Occipital lobe (tissue), 2 donors: ENCODE measurements around the gene CD209. TPM values are rescaled to one million over a fixed set of nuclear protein-coding genes. Genes with fewer than 3 reads are reported as not detected.

ENCODE experiments used
- DNase-seq: peaks from one replicate; lab custom pipeline; 2025; lab: John Stamatoyannopoulos, UW
- total RNA-seq: library from RNA; depleted of rRNA; stranded (reverse); fragments of >200 nt; gene quantifications from one replicate; pipeline ENCODE4 v1.2.3, GENCODE V29; 2014

Gene CD209
- total RNA-seq, 1 donor from 2014 or later: 0.47 TPM

- no peak for DNase-seq
Observed at GRCh38 chr19:7739211-7739755, 8.1 kb downstream of the CD209 start.

GRCh38 chr19:7738023-7738422 lies 9.3 kb downstream of the CD209 start:
- DNase-seq: no peak

GRCh38 chr19:7737215-7737614 lies 10.1 kb downstream of the CD209 start:
- no peak for DNase-seq

- DNase-seq: no peak
Observed at GRCh38 chr19:7736148-7736547, 11.2 kb downstream of the CD209 start.

- no peak for DNase-seq
Observed at GRCh38 chr19:7734220-7735203, 12.8 kb downstream of the CD209 start.

GRCh38 chr19:7733376-7733775 lies 14.0 kb downstream of the CD209 start:
- DNase-seq: no peak

- no peak for DNase-seq
Observed at GRCh38 chr19:7732045-7732444, 15.3 kb downstream of the CD209 start, which contains the start of gene CLEC4G. Gene CLEC4G, minus strand, starts transcription at chr19:7732110. Its CDS starts 8 bp downstream, at chr19:7732102.

- no peak for DNase-seq
Observed at GRCh38 chr19:7731615-7732014, 15.7 kb downstream of the CD209 start.

GRCh38 chr19:7731218-7731595 lies 16.1 kb downstream of the CD209 start:
- no peak for DNase-seq

- no peak for DNase-seq
Observed at GRCh38 chr19:7730286-7731217, 16.8 kb downstream of the CD209 start.

- DNase-seq: no peak
Observed at GRCh38 chr19:7729831-7730285, 17.5 kb downstream of the CD209 start.

- DNase-seq: no peak
Observed at GRCh38 chr19:7729211-7729610, 18.1 kb downstream of the CD209 start.

- DNase-seq: no peak
Observed at GRCh38 chr19:7725791-7726190, 21.5 kb downstream of the CD209 start.

- DNase-seq: no peak
Observed at GRCh38 chr19:7722231-7722651, 25.1 kb downstream of the CD209 start.

GRCh38 chr19:7720351-7720750 lies 27.0 kb downstream of the CD209 start:
- no peak for DNase-seq

GRCh38 chr19:7718668-7719067 lies 28.7 kb downstream of the CD209 start:
- no peak for DNase-seq

- no peak for DNase-seq
Observed at GRCh38 chr19:7716762-7717161, 30.6 kb downstream of the CD209 start.

- no peak for DNase-seq
Observed at GRCh38 chr19:7715671-7716070, 31.7 kb downstream of the CD209 start.

- DNase-seq: no peak
Observed at GRCh38 chr19:7710616-7711015, 36.7 kb downstream of the CD209 start.

GRCh38 chr19:7709932-7710460 lies 37.3 kb downstream of the CD209 start:
- DNase-seq: no peak

- DNase-seq: no peak
Observed at GRCh38 chr19:7706955-7707456, 40.3 kb downstream of the CD209 start.
